ENCODE data around the gene TCF4. TPM values are rescaled to one million over a fixed set of nuclear protein-coding genes. Genes with fewer than 3 reads are reported as not detected.

The TCF4 gene
- total RNA-seq, 6 donors from 2014 or later: 70.6 to 115 (median 92.4) TPM

DNA sequence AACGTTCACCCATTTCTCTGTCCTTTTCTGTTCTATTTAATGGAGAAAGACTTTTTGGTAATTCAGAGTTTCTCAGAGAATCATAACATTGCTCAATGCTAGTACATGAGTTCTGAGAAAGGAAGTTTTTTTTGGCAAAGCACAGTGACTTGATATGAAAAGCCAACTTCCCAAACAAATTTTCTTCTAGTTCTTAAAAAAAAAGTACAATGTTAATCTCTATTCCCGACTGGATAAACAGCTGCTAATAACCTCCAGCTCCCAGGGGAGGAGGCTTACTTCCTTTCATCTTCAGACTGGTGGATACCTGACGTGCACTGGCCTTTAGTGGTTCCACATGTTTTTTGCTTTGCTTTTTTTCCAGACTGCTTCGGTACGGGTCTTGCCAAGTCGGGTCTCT is 344.1 kb downstream of the TCF4 start:
- peak overlapping the region in 3 of 4 donors; percentile 39 to 48 (median 43) for H3K27ac ChIP-seq
- H3K9me3 ChIP-seq: no peaks in the 10 kb centered on the region
- H3K4me1 ChIP-seq: peaks cover 6 to 14% (median 8%) of the 10 kb centered on the region in 4 donors
- no peaks in the 10 kb centered on the region for H3K27me3 ChIP-seq
- 57 to 58% methylated on average over 6 of the region's 6 CpGs for WGBS, 2 donors
- H3K4me3 ChIP-seq: no peak overlapping the region
- ATAC-seq (ENCODE audit: low FRiP score in 2 of 2) (peak in 1 of 2 donors; percentile 51), DNase-seq (no peak)
- TF ChIP-seq, protein P1, sequence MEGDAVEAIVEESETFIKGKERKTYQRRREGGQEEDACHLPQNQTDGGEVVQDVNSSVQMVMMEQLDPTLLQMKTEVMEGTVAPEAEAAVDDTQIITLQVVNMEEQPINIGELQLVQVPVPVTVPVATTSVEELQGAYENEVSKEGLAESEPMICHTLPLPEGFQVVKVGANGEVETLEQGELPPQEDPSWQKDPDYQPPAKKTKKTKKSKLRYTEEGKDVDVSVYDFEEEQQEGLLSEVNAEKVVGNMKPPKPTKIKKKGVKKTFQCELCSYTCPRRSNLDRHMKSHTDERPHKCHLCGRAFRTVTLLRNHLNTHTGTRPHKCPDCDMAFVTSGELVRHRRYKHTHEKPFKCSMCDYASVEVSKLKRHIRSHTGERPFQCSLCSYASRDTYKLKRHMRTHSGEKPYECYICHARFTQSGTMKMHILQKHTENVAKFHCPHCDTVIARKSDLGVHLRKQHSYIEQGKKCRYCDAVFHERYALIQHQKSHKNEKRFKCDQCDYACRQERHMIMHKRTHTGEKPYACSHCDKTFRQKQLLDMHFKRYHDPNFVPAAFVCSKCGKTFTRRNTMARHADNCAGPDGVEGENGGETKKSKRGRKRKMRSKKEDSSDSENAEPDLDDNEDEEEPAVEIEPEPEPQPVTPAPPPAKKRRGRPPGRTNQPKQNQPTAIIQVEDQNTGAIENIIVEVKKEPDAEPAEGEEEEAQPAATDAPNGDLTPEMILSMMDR (IDR thresholded peaks at IDR 0.05): no peak
- TF ChIP-seq POLR2A (IDR thresholded peaks at IDR 0.05) (no peak), EP300 (IDR thresholded peaks at IDR 0.05) (no peak), POLR2AphosphoS5 (IDR thresholded peaks at IDR 0.05) (no peak)
- peaks cover 0 to 14% (median 0%) of the 10 kb centered on the region in 4 donors for H3K36me3 ChIP-seq

DNA sequence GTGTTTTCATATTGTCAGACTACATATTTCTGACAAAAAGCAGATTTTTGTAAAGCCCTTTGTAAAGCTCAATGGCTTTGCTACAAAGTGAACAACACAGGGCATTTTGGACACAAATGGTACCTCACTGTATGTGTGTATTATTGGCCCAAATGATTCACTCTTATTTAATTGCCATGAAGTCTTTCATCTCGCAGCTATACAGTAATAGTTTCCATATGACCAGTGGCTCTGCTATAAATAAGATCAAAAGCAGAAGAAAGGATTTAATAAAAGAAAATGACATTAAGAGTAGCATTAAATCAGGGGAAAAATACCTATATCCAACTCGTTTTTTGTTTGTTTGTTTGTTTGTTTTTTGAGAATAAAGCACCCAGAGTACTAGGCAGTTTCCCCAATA is 344.7 kb downstream of the TCF4 start:
- H3K27ac ChIP-seq: peak overlapping the region in 3 of 4 donors; percentile 16 to 48 (median 37)
- no peaks in the 10 kb centered on the region for H3K27me3 ChIP-seq
- H3K4me3 ChIP-seq: no peak overlapping the region
- ATAC-seq (ENCODE audit: low FRiP score in 2 of 2) (no peak), DNase-seq (no peak)
- peaks cover 0 to 14% (median 0%) of the 10 kb centered on the region in 4 donors for H3K36me3 ChIP-seq
- H3K4me1 ChIP-seq: peaks cover 6 to 14% (median 8%) of the 10 kb centered on the region in 4 donors
- TF ChIP-seq POLR2A (IDR thresholded peaks at IDR 0.05) (no peak), POLR2AphosphoS5 (IDR thresholded peaks at IDR 0.05) (no peak), EP300 (IDR thresholded peaks at IDR 0.05) (no peak)
- TF ChIP-seq, protein P1 (IDR thresholded peaks at IDR 0.05): no peak
- no peaks in the 10 kb centered on the region for H3K9me3 ChIP-seq
- WGBS, 2 donors: 65 to 75% methylated on average over 2 of the region's 2 CpGs

DNA sequence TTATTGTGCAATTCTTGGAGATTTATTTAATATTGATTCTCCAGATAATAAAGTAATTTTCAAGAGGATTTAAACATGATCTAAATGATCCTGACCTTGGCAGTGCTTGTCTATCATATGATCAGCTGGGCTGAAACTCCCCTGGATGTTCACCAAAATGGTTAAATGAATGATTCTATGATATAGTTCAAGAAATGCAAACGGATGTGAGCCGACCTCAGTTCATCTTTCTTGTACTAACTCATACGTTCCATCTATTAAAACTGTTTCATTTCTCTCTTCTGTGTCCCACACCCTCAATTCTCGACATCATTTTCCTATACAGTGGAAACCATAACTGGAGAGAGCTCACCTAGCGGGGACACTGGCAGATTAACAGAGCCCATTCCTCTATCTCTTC is 347.0 kb downstream of the TCF4 start:
- ATAC-seq (ENCODE audit: low FRiP score in 2 of 2) (no peak), DNase-seq (no peak)
- no peak overlapping the region for H3K4me3 ChIP-seq
- no peak overlapping the region for H3K27ac ChIP-seq
- H3K4me1 ChIP-seq: peaks cover 6 to 13% (median 8%) of the 10 kb centered on the region in 4 donors
- H3K9me3 ChIP-seq: no peaks in the 10 kb centered on the region
- TF ChIP-seq, protein P1 (IDR thresholded peaks at IDR 0.05): no peak
- TF ChIP-seq POLR2A (IDR thresholded peaks at IDR 0.05): no peak
- TF ChIP-seq EP300 (IDR thresholded peaks at IDR 0.05): no peak
- no peak for TF ChIP-seq POLR2AphosphoS5 (IDR thresholded peaks at IDR 0.05)
- H3K36me3 ChIP-seq: peaks cover 0 to 14% (median 0%) of the 10 kb centered on the region in 4 donors
- WGBS, 2 donors: 78 to 80% methylated on average over 5 of the region's 5 CpGs
- no peaks in the 10 kb centered on the region for H3K27me3 ChIP-seq

DNA sequence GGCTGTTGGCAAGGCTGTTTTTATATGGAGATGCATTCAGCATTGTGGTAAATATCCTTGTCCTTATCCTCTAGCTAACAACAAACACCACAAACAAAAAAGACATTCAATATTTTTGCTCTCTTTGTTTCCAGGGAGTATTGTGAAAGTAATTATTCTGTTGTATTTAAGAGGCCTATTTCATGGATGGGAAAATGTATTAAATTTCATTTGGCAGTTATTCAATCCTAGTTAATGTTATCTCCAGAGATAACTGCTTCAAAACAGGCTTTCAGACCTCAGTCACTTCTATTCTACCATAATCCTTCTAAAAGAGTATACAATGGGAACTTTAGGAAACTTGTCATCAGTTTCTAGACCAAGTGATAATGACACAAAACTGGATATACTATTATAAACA is 348.3 kb downstream of the TCF4 start:
- TF ChIP-seq POLR2AphosphoS5 (IDR thresholded peaks at IDR 0.05): no peak
- no peak for TF ChIP-seq EP300 (IDR thresholded peaks at IDR 0.05)
- no peak for TF ChIP-seq POLR2A (IDR thresholded peaks at IDR 0.05)
- TF ChIP-seq, protein P1 (IDR thresholded peaks at IDR 0.05): no peak
- H3K4me1 ChIP-seq: peaks cover 2 to 11% (median 4%) of the 10 kb centered on the region in 4 donors
- no peak overlapping the region for H3K27ac ChIP-seq
- H3K27me3 ChIP-seq: no peaks in the 10 kb centered on the region
- H3K4me3 ChIP-seq: no peak overlapping the region
- peaks cover 0 to 14% (median 0%) of the 10 kb centered on the region in 4 donors for H3K36me3 ChIP-seq
- H3K9me3 ChIP-seq: no peaks in the 10 kb centered on the region
- DNase-seq: no peak
- ATAC-seq (ENCODE audit: low FRiP score in 2 of 2): no peak

DNA sequence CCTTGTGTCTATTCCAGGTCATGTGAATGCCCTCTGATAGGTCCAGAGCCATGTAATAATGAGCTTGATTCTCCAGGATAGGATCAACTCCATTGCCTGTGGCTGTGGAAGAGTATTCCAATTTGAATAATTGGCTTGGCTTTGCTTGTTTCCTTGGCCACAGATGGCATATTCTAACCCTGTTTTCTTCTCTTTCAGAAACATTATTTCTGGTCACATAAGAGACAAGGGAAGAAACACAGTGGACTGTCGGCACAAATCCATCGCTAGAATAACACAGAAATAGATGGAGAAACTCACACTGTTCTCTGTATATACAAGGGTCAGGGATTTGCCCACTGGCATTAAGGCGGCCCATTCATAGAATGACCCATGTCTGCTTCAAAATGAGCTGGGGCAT is 350.3 kb downstream of the TCF4 start:
- 86 to 93% methylated on average over 3 of the region's 3 CpGs for WGBS, 2 donors
- ATAC-seq (ENCODE audit: low FRiP score in 2 of 2): no peak
- Histone ChIP-seq H3K4me1 (peaks cover 0 to 12% (median 4%) of the 10 kb centered on the region in 4 donors), H3K27ac (no peak overlapping the region), H3K36me3 (peaks cover 0 to 28% (median 5%) of the 10 kb centered on the region in 4 donors), H3K9me3 (no peaks in the 10 kb centered on the region), H3K27me3 (no peaks in the 10 kb centered on the region), H3K4me3 (no peak overlapping the region)
- no peak for DNase-seq
- TF ChIP-seq EP300 (IDR thresholded peaks at IDR 0.05) (no peak), POLR2AphosphoS5 (IDR thresholded peaks at IDR 0.05) (no peak), POLR2A (IDR thresholded peaks at IDR 0.05) (no peak)
- TF ChIP-seq, protein P1 (IDR thresholded peaks at IDR 0.05): no peak

Measured in upper lobe of left lung (tissue), 6 donors.